IMR-90 (cell line): Measurements from ENCODE around the gene PTPN21.

Source experiments
- CEBPB ChIP-seq: IDR thresholded peaks from 2 replicates; pipeline ENCODE4 v1.6.1; 2012; ENCODE audit warnings: low read depth, low read length, improper control_type of control experiment
- MXI1 ChIP-seq: IDR thresholded peaks from 2 replicates; pipeline ENCODE4 v1.6.1; 2012; ENCODE audit warnings: low read depth, mild to moderate bottlenecking, low read length, moderate library complexity, borderline replicate concordance
- POLR2A ChIP-seq: IDR thresholded peaks from 2 replicates; pipeline ENCODE4 v1.6.1; 2012; ENCODE audit warnings: mild to moderate bottlenecking, low read depth, low read length
- RCOR1 ChIP-seq: IDR thresholded peaks from 2 replicates; pipeline ENCODE4 v1.6.1; 2012; ENCODE audit warnings: mild to moderate bottlenecking, low read length, improper control_type of control experiment; ENCODE audit not compliant: insufficient replicate concordance
- RFX5 ChIP-seq: IDR thresholded peaks from 2 replicates; pipeline ENCODE4 v1.8.0; 2012; ENCODE audit warnings: low read depth, mild to moderate bottlenecking, low read length, moderate library complexity
- SMC3 ChIP-seq: fragments of 150-350 bp; IDR thresholded peaks from 2 replicates; pipeline ENCODE4 v1.6.1; 2016; ENCODE audit warnings: low read depth, mild to moderate bottlenecking, antibody characterized with exemption, low read length, moderate library complexity
- TF ChIP-seq, protein P1 (sequence below): conservative IDR thresholded peaks from 2 replicates; pipeline ENCODE4 v1.5.1; 2012; ENCODE audit warnings: mild to moderate bottlenecking, low read depth, low read length, improper control_type of control experiment
- TF ChIP-seq, protein P2 (sequence below): fragments of 150-350 bp; IDR thresholded peaks from 2 replicates; pipeline ENCODE4 v1.6.1; 2016; ENCODE audit warnings: low read depth, mild to moderate bottlenecking, low read length, moderate library complexity, borderline replicate concordance

DNA sequence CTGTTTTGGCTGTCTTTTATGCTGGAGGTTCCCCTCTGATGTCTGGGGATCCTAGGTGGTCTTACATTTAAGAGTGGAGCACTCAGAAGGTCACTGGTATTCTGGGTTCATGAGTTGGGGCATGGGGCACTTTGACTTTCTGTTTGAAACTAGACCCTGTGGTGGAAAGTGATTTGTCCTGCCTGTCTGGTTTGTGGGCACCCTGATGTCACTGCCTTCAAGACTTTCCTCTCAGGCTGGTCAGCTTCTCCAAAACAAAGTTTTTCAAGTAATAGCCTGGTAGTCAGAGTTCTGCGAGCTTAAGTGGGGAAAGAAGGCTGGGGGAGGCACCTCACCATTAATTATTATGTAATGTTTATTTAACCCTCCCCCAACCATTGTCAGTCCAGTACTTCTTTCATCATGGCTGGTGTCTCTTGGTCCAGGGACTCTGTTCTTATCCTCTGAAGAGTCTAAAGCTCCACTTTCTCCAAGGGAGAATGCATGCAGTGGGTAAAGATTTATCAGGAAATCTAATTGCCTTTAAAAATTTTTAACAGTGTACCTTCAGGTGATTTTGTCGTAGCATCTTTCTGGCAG is 43.4 kb upstream of the PTPN21 start:
- TF ChIP-seq SMC3 (no peak), CEBPB (no peak), RFX5 (no peak), RCOR1 (no peak), POLR2A (no peak), MXI1 (no peak)
- TF ChIP-seq, protein P1, sequence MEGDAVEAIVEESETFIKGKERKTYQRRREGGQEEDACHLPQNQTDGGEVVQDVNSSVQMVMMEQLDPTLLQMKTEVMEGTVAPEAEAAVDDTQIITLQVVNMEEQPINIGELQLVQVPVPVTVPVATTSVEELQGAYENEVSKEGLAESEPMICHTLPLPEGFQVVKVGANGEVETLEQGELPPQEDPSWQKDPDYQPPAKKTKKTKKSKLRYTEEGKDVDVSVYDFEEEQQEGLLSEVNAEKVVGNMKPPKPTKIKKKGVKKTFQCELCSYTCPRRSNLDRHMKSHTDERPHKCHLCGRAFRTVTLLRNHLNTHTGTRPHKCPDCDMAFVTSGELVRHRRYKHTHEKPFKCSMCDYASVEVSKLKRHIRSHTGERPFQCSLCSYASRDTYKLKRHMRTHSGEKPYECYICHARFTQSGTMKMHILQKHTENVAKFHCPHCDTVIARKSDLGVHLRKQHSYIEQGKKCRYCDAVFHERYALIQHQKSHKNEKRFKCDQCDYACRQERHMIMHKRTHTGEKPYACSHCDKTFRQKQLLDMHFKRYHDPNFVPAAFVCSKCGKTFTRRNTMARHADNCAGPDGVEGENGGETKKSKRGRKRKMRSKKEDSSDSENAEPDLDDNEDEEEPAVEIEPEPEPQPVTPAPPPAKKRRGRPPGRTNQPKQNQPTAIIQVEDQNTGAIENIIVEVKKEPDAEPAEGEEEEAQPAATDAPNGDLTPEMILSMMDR: no peak
- TF ChIP-seq, protein P2, sequence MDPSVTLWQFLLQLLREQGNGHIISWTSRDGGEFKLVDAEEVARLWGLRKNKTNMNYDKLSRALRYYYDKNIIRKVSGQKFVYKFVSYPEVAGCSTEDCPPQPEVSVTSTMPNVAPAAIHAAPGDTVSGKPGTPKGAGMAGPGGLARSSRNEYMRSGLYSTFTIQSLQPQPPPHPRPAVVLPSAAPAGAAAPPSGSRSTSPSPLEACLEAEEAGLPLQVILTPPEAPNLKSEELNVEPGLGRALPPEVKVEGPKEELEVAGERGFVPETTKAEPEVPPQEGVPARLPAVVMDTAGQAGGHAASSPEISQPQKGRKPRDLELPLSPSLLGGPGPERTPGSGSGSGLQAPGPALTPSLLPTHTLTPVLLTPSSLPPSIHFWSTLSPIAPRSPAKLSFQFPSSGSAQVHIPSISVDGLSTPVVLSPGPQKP: no peak
